Testis (tissue), 5 donors: ENCODE results near the gene PRKX. TPM values are rescaled to one million over a fixed set of nuclear protein-coding genes. Genes with fewer than 3 reads are reported as not detected.
A peak's percentile ranks its signal among the peaks of the same experiment; 100 is the strongest.

ENCODE experiments used
- DNase-seq: peaks from one replicate; pipeline ENCODE4 v3.0.0-alpha.2; 2019
- H3K27ac ChIP-seq, 2 donors: fragments of 200-600 bp; sonication (generic); one replicate each; pipeline ENCODE4 v1.5.1; 2019
- H3K27me3 ChIP-seq: fragments of 200-600 bp; sonication (generic); one replicate; pipeline ENCODE4 v1.5.1; 2019
- H3K36me3 ChIP-seq: fragments of 200-600 bp; sonication (generic); one replicate; pipeline ENCODE4 v1.5.1; 2017; ENCODE audit warnings: low read depth; ENCODE audit errors: missing control alignments
- H3K4me1 ChIP-seq: fragments of 200-600 bp; sonication (generic); one replicate; pipeline ENCODE4 v1.5.1; 2019
- H3K4me3 ChIP-seq, 2 donors: fragments of 200-600 bp; sonication (generic); one replicate each; pipeline ENCODE4 v1.5.1; 2017 to 2019
- H3K9me3 ChIP-seq: fragments of 200-600 bp; sonication (generic); one replicate; pipeline ENCODE4 v1.5.1; 2017
- POLR2A ChIP-seq: fragments of 450-650 bp; IDR thresholded peaks from one replicate; pipeline ENCODE4 v1.6.1; 2017; ENCODE audit warnings: antibody characterized with exemption, mild to moderate bottlenecking, moderate library complexity
- WGBS, 2 donors: methylation state at CpG; one replicate each; pipeline ENCODE4 v1.1.5; 2018; 5-methylcytosine and 5-hydroxymethylcytosine counted together
- intact Hi-C: fragments of 100-400 bp; cut with DNase I; formaldehyde crosslinking; loops from one replicate; pipeline ENCODE4 v1.15.1; 2023; ENCODE audit warnings: low total_unique reads
- long read RNA-seq, 2 donors: transcript quantifications; one replicate each; lab custom pipeline, GENCODE V29; 2026
- polyA plus RNA-seq: library from polyadenylated mRNA; stranded (reverse); fragments of 350-450 nt; fragmentation: Illumina TruSeq; extraction: RNeasy Lipid Tissue Mini Kit (QIAGEN cat#74804); gene quantifications from one replicate; pipeline ENCODE4 v1.2.3, GENCODE V29; 2014; ENCODE audit warnings: low read depth, low replicate concordance; ENCODE audit not compliant: insufficient read depth
- total RNA-seq, 2 donors: library from RNA; depleted of rRNA; stranded (reverse); fragments of >200 nt; gene quantifications; one replicate each; pipeline ENCODE4 v1.2.3, GENCODE V29; 2016
- TF ChIP-seq, protein P1 (sequence below), 3 experiments: fragments of 450-650 bp in 2 of 3; fragments of 200-600 bp in 1 of 3; sonication (generic) in 1 of 3; IDR thresholded peaks; one replicate each; pipeline ENCODE4 v1.5.1; 2016 to 2019; ENCODE audit warnings: antibody characterized with exemption in 3 of 3, mild to moderate bottlenecking in 2 of 3, moderate library complexity in 1 of 3

Gene PRKX
- total RNA-seq (10 to 100 TPM; 39.9 to 40.1 TPM), polyA plus RNA-seq (19.2 TPM)
- long read RNA-seq, donor 1: 0 reads
- long read RNA-seq, donor 2: 0 reads

DNA sequence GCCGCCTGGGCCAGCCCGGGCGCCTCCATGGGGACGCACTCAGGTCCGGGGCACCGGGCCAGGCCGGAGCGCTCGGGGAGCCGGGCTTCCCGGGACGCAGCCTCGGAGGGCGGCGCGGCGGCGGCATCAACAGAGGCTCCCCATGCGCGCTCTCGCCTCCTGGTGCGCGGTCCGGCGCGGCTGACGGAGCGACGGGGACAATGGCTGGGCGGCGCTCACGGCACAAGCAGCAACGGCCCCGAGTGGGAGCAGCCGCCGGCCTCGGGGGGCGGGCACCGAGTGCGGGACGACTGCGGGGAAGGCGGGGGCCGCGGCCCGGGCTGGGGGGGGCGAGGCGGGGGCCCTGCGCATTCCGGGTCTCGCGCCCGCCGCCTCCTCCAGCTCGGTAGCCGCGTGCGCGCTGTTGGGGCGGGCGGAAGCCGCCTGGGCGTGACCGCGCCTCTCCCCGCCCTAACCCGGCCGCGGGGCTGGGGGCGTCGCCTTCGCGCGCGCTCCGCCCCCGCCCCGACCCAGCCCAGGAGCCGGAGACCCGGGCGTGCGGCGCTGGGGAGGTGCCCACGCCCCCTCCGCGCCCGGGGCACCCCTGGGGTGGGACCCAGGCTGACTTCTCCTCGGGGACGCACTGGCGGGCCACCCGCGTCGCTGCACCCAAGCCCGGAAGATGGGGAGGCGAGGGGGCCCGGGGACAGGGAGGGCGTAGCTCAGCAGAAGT, at the start of gene PRKX:
Gene PRKX (minus strand): TSS at position 425 of the 712 bp plus-strand sequence. CDS start 396 bp downstream, at position 29.
- H3K27ac ChIP-seq: peak within 1 kb of the TSS; percentile 77 to 82
- no peaks in the 10 kb centered on the region for H3K36me3 ChIP-seq
- H3K4me3 ChIP-seq: peak within 1 kb of the TSS; percentile 66 to 74
- peak; percentile 63 for DNase-seq
- WGBS, 2 donors: 0% methylated on average over 34 of the region's 97 CpGs; no CpG with 5 or more reads in 1 of the 2 donors
- intact Hi-C loops: no loop called here
- no peak for TF ChIP-seq POLR2A
- TF ChIP-seq, protein P1, sequence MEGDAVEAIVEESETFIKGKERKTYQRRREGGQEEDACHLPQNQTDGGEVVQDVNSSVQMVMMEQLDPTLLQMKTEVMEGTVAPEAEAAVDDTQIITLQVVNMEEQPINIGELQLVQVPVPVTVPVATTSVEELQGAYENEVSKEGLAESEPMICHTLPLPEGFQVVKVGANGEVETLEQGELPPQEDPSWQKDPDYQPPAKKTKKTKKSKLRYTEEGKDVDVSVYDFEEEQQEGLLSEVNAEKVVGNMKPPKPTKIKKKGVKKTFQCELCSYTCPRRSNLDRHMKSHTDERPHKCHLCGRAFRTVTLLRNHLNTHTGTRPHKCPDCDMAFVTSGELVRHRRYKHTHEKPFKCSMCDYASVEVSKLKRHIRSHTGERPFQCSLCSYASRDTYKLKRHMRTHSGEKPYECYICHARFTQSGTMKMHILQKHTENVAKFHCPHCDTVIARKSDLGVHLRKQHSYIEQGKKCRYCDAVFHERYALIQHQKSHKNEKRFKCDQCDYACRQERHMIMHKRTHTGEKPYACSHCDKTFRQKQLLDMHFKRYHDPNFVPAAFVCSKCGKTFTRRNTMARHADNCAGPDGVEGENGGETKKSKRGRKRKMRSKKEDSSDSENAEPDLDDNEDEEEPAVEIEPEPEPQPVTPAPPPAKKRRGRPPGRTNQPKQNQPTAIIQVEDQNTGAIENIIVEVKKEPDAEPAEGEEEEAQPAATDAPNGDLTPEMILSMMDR (IDR thresholded peaks at IDR 0.05): no peak
- no peaks in the 10 kb centered on the region for H3K4me1 ChIP-seq
- H3K27me3 ChIP-seq: no peaks in the 10 kb centered on the region
- no peaks in the 10 kb centered on the region for H3K9me3 ChIP-seq

DNA sequence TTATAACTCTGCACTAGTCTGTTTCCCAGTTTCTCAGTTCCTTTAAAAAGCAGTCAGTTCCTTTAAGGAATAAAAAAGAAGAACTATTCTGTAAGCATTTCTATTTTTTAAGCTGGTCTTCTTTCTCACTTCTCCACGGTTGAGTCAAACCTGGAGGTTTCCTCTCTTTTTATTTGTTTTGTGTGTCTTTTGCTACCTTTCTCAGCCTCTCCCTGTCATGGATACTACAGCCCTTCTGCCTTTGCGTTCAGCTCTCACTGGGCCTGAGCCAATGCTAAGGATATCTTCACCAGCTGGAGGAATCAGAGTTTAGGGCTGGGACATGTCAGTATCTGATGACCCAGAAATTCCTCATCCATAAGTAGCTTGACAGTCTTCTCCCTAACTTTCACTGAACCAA, 49.7 kb upstream of the PRKX start:
- WGBS, 2 donors: 48 to 56% methylated on average over 2 of the region's 2 CpGs
- TF ChIP-seq, protein P1 (IDR thresholded peaks at IDR 0.05): no peak
- no peak for TF ChIP-seq POLR2A
- Histone ChIP-seq H3K27ac (no peak overlapping the region), H3K36me3 (no peaks in the 10 kb centered on the region), H3K4me1 (no peaks in the 10 kb centered on the region), H3K27me3 (no peaks in the 10 kb centered on the region), H3K9me3 (no peaks in the 10 kb centered on the region), H3K4me3 (no peak overlapping the region)
- DNase-seq: no peak
- intact Hi-C loops: no loop called here

DNA sequence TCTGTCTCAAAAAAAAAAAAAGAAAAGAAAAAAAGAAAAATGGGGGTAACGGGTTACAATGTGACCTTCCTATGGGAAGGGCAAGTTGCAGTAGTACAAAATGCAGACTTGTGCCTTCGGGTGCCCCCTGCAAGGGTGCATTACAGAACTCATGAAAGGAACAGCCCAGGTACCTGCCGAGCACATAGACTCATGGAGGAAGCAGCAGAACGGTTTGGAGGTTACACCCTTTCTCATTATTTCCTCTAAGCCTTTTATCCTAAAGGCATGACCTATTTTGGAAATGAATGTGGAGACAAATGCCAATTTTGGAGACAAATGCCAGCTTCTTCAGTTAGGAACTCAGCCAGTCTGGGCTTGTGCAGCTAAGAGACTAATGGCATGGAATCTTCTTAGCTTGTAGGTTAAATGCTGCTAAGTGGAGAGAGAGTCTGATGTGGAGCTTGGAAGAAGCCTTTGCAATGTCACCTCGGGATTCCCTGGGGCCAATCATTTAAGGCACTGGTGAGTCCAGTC, 44.1 kb upstream of the PRKX start:
- Histone ChIP-seq H3K4me3 (no peak overlapping the region), H3K4me1 (no peaks in the 10 kb centered on the region), H3K27ac (no peak overlapping the region), H3K27me3 (no peaks in the 10 kb centered on the region), H3K36me3 (no peaks in the 10 kb centered on the region), H3K9me3 (no peaks in the 10 kb centered on the region)
- intact Hi-C loops: no loop called here
- no peak for DNase-seq
- 45 to 52% methylated on average over 4 to 5 of the region's 5 CpGs for WGBS, 2 donors
- TF ChIP-seq, protein P1 (IDR thresholded peaks at IDR 0.05): no peak
- TF ChIP-seq POLR2A: no peak

DNA sequence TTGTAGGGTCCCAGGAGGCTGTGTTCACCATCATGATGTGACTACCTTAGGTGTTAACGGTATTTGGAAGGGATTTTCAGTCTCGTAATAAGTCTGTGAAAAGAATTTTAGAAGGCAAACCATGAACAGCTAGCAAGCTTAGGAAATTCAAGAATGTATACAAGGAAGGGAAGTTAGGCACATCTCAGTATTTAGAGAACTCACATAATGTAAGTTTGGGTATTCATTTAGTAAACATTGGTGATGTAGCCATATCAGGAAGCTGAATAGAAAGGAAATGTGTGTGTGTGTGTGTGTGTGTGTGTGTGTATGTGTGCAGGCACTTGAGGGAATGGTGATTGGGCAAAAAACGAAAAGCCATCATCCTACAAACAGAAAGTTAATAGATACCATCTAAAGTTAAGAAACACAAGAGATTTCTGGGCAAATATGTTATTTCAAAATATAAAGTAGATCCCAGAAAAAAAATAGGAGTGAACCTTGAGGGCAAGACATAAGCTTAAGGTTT, 34.7 kb upstream of the PRKX start:
- DNase-seq: no peak
- WGBS, 2 donors: 74 to 75% methylated on average over 3 of the region's 3 CpGs
- Histone ChIP-seq H3K9me3 (no peaks in the 10 kb centered on the region), H3K27ac (no peak overlapping the region), H3K27me3 (no peaks in the 10 kb centered on the region), H3K4me3 (no peak overlapping the region), H3K36me3 (no peaks in the 10 kb centered on the region), H3K4me1 (no peaks in the 10 kb centered on the region)
- intact Hi-C loops: no loop called here
- TF ChIP-seq POLR2A: no peak
- TF ChIP-seq, protein P1 (IDR thresholded peaks at IDR 0.05): no peak
